HG02840 (cell line): ENCODE measurements around the gene PHEX.

Experiments used
- ATAC-seq: cut with Tn5 transposase; IDR thresholded peaks from one replicate; pipeline ENCODE4 v1.9.1; 2021; ENCODE audit warnings: mild to moderate bottlenecking, moderate library complexity, moderate number of reproducible peaks; ENCODE audit not compliant: unreplicated experiment, low FRiP score

The PHEX gene

DNA sequence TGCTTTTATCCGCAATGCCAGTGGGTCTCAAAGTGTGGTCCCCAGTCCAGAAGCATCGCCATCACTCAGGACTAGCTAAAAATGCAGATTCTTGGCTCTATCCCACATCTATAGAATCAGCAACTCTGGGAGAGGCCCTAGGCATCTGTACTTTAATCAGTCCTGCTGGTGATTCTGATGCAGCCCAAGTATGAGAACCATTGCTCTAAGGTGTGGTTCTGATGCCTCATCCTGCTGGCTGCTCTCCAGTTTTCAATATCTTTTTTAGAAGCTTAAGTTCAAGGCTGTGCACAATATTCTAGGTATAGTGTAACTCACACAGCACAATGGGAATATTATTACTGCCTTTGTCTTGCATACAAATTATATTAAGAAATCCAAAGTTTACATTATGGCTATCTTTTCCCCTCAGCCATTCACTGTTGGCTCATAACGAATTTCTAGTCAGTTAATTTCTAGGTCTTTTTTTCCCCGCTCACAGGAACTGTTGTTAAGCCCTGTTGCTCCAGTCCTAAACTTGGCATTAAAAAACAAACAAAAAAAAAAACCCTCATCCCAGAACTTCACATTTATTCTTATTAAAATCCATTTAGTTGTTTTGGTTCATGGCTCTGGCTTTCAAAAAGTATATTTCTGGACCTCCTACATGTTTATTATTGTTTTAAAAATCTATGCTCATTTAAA lies 109.1 kb downstream of the PHEX start:
- no peak for ATAC-seq

DNA sequence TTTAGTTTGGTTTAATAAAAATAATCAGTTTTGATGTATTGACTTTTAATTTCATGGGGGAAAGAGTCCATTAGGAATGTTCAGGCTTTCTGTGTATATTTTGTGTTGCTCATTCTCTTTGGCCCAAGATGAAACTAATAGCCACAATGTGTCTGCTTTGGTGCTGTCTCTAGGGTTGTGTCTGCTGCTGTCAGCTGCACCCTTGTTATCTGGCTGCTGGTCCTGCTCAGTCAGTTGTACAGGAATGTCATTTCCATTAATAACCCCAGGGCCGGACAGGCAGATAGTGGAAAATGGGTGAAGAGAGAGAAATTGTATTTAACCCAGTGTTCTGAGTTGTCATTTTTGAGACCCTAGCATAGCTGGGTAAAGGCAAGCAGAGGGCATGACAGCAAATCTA lies 115.1 kb downstream of the PHEX start:
- no peak for ATAC-seq

DNA sequence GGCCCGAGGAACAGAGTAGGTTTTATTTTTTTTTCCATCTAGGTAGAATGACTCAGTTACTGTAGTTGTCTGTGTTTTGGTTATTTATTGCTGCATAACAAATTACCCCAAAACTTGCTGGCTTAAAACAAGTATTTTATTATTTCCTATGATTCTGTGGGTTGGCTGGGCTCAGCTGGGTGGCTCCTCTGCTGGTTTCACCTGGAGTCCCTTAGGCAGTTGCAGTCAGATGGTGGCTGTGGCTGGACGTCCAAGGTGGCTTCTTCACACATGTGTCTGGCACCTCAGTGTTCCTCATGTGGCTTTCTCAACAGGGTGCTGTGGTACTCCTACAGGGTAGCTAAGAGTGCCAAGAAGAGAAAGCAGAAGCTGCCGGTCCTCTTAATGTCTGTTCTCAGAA lies 115.8 kb downstream of the PHEX start:
- no peak for ATAC-seq

DNA sequence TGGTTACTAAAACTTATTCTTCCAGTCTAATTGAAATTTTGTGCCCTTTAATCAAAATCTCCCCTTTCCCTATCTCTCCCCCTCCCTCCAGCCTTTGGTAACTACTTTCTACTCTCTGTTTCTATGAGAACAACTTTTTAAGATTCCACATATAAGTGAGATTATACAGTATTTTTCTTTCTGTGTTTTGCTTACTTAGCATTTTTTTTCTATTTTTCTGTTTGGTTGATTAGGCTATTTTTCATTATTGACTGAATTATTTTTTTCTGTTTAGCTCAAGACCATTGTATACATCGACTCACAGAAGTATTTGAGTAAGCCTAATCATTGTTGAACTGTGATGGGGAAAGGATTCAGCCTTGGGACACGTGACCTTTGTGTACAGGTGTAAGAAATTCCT lies 116.4 kb downstream of the PHEX start:
- ATAC-seq = no peak

DNA sequence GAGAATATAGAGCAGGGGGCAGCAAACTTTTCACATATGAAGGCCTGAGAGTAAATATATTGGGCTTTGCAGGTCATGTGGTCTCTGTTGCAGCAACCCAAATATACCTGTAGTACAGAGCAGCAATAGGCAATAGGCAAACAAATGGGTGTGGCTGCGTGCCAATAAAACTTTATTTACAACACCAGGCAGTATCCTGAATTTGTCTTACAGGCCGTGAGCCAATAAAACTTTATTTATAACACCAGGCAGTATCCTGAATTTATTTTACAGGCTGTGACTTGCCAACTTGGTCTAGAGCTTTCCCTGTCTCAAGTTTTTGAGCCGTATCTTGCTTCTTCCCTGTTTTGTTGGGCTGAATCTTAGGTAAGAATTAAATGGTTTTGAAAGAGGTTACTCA lies 118.2 kb downstream of the PHEX start:
- no peak for ATAC-seq

DNA sequence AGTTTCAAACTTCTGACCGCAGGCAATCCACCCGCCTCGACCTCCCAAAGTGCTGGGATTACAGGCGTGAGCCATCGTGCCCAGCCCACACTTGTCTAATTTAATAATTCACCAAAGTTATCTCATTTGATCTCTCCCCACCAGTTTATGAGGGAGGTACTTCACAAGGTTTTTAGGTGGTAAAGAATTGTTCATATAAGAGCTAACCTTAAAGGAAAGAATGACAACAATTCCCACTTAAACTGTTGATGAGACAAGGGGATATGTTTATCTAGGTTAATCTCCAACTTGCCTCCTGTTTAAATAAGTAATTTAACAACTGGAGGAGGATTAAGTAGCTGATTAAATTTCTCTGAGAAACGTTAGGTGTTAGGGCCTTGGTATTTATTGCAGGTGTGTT lies 123.0 kb downstream of the PHEX start:
- no peak for ATAC-seq

DNA sequence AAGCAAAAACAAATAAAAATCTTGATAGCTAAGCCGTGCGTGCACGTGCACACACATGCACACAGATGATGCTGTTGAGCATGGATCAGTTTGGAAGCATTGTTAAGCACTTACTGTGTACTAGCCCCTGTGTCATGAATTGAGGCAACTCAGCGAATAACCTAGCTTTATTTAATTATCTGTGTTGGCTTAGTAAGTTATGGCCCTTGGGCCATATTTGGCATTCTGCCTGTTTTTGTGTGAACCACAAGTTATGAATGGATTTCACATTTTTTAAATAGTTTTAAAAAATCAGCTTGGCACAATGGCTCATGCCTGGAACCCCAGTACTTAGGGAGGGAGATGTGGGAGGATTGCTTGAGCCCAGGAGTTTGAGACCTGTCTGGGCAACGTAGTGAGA lies 126.9 kb downstream of the PHEX start:
- no peak for ATAC-seq

DNA sequence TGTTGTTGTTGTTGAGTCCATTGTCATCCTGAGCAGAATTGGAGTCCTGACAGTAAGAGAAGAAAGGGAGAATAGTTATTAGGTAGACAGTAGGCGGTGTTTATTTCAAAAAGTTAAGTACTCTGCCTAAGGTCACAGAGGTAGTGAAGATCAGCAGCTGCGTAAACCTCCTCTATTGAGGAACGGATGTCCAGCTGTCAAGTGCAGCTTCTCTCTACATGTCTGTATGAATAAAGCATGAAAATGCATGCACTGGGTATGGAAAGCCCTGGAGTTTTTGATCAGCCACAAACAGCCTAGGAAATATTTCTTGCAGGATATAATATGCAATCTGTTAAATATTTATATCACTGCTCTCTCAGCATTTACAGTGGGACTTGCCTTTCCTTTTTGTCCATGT lies 131.2 kb downstream of the PHEX start:
- no peak for ATAC-seq

DNA sequence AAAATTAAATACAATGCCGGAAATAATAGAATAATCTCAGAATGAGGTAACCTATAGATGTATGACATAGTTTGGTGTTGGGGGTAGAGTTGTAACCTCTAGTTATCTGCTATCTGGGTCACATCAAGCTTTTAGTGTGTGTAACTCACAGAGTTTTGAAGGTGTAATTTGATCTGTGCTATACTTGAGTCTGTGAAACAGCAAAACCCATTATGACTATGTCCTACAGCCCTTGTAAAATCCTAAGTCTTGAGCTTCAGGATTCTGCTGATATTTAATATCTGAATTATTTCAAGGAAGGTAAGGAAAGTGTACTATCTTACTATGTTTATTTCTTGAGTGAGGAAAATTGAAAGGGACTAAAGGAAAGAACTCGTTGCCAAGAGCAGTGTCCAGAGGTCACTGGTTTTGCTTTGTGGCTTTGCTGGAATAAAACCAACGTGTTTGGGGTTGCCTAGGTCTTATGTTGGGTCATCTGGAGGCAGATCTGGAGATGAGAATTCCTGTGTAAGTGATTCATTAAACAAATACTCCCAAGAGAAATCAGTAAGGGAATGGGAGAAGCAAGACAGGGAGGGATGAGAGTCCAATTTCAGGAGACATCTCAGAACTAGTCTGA lies 132.8 kb downstream of the PHEX start:
- ATAC-seq = no peak

DNA sequence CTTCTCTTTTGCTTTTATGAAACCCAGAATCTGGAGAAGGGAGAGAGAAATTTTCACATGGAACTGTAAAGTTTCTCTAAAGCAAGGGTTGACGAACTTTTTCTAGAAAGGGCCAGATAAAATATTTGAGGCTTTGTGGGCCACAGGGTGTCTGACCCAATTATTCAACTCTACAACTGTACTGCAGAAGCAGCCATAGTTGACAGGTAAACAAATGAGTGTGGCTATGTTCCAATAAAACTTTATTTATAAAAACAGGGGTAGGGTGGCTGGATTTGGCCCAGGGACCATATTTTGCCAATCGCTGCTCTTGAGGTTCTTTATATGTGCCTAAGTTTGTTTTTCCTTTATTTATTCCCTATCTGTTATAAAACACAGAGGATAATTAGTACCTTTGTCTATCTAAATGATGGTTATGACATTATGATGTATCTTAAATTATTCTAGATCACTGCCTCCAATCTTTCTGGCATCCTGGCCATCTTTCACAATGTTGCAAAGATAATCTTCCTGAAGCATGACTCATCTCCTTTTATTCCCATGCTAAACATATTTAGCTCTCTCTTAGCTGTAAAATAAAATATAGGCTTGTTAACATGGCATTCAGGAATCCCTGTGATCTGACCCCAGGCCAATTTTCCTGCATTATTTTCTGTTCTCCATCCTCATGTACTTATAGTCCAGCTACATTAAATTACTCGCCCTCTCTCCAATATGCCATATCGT lies 133.8 kb downstream of the PHEX start:
- ATAC-seq = no peak

DNA sequence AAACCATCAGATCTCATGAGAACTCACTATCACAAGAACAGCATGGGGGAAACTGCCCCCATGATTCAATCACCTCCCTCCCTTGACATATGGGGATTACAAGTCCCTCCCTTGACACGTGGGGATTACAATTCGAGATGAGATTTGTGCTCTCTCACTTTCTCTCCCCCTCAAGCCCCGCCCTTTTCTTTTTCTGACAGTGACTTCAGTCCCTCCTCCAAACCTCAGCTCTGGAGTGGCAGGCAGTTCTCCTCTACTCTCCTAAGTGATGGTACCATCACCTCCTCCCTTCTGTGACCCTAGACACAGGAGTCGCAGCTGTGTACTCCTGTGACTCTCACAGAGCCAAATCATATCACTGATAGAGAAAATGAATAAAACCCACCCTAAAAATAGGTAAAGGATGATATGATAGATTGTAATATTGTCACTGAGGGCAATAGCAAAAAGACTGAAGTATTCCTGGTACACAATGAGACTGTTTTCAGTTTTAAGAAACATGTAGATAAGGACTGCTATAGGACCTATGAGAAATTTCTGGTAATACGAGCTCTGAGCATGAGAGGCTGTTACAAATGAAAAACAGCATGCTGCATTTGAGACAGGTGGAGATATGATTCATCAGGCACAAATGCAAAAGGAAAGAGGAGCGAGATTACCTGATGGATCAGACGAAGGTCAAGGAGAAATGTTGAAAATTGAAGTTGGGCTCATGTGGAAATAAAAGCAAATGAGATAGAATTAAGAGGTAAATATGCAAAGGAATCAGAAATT lies 139.3 kb downstream of the PHEX start:
- no peak for ATAC-seq

DNA sequence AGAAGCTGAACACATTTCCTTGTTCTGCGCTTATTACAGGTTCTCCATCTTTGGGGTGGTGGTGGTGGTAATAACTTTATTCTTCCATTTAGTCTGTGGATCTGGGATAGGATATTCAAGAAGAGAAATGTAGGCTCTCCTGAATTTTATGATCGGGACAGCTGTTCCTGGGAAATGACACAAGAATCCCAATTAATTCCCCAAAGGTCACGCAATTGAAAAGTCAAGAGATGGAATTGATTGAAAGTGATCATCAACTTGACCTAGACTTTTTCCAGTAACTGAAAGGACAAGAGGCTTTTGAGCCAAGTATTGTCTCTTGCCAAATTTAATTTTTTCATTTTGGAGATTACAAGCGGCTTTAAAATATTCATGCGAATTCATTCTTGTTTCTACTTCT lies 141.8 kb downstream of the PHEX start:
- ATAC-seq = no peak

DNA sequence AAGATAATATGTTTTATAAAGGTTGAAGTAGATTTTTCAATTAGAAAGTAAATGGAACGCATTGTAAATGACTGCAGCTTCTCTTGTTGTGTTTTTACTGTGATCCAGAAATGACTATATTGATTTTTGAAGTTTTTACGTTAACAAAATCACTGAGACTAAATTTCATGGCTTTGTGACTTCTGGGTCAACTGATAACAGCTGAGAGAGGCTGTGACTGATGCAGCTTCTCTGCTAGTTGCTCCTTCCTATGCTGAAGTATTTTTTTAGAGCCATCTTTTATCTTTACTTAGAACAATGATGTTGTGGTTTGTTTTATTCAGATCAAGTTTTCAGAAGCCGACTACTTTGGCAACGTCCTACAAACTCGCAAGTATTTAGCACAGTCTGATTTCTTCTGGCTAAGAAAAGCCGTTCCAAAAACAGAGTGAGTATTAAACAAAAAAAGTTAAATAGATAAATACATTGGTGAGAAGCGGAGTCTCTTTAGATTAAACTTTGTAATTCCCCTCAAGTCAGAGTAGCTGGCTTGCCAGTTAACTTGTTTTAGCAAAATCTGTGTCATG lies 145.9 kb downstream of the PHEX start:
- ATAC-seq = no peak

DNA sequence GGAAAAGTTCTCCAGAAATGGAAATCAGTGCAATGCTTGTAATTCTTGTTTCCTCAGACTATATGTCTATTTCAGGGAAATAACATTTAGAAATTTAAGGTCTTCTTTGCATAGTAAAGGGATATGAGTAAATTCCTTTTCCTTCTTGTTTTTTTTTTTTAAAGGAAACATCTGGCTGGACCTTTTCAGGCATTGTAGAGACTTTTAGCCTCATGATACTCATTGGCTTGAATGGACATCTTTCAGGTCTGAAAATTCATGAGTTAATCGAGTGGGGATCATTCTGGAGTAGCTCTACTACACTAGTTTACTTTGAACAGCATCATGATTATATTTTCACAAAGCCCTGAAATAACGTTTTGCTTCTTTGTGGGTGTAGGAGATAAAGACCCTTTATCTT lies 152.0 kb downstream of the PHEX start:
- no peak for ATAC-seq

DNA sequence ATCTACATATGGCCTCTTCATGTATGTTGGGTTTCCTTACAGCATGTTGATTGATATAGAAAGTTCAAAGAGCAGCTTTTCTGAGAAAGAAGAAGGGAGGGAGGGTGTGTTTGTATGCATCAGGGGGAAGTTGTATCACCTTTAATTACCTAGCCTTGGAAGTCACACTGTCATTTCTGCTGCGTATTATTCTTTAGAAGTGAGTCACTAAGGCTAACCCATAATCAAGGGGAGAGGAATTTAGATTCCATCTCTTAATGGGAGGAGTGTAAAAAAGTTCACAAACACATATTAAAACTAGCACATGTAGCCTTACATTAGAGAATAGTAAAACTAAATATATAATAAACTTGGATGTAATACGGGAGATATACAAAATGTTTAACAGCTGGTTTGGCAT lies 154.0 kb downstream of the PHEX start:
- no peak for ATAC-seq

DNA sequence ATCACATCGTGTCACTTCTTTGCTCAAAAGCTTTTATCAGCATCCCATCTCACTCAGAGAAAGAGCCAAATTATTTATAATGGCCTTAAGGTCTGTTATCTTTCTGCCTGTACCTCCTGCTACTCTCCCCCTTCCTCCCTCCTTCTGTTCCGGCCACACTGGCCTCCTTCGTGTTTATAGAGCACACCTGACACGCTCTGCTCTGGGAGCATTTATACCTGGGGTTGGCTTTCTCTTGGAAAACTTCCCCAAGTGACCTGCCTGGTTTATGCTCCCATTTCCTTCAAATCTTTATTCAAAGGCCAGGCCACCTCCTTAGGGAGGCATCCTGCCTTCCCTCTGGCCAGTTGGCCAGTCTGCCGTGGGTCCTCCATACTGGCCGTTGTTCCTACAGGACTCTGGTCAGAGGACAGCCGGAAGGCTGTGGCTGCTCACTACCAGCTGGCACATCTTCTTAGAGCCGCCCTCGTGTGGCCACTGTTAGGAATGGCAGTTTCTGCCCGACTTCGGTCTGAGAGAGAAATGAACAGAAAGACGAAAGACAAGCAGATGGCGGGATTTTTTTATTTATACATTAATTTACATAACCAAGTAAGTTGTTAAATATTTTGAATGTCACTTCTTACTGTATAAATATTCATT lies 160.4 kb downstream of the PHEX start:
- ATAC-seq = peak; percentile 90

DNA sequence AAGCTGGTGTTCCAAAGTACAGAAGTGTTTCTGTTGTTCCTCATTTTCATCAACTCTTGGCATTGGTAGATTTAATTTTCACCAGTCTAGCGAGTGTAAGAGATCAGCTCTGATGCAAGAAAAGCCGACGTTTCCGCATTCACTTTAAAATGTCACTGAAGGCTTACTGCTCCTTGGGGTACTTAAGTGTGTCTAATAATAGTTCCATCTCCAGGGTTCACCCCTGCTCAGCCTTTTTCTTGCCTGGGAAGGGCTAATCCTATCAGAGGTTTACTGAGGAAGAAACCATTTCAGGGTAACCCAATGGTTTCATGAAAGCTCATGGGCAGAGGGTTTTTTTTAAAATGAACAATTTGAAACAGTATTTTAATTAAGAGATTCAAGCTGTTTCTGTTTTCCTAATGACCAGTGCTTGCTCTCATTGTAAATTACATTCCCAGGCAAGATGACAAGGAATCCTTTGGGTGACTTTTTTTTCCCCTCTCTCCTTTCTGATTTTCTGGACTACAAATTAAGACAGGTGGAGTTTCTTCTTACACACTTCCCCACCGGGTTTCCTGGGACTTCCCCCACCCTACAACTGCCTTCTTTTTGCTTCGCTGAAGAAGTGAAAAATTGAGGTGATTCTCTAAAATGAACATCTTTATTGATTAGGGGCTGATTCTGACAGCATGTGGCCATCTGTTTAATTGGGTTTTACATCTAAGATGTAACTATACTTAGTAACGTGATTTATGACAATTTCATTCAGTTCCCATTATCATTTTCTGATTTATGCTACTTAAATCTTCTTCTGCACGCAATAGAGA lies 161.9 kb downstream of the PHEX start:
- ATAC-seq = no peak

DNA sequence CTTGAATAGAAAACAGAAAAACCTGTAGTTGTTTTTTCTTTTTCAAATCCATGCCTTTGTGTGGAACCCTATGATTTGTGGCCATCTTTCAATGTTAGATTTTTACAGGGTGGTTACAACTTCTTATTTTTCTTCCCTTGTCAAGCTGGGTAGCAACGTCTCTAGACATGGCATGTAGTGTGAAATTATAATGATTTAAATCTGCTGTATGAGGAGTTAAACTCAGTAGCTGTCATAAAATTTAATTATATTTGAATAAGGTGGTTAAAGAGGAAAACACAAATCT lies 162.5 kb downstream of the PHEX start:
- no peak for ATAC-seq

DNA sequence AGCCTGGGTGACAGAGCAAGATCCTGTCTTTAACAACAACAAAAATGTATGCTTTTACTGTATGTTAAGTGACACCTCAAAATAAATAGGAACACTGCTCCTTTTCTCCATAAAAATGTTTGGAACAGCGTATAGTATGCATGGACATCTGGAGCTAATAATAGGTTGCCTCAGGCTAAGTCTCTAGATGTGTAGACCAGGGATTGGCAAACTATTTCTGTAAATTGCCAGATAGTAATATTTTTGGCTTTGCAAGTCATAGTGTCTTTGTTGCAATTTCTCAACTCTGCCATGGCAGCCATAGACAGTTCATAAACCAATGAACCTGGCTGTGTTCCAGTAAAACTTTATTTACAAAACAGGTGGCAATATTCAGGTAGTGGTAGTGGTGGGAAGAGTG lies 164.0 kb downstream of the PHEX start:
- no peak for ATAC-seq

DNA sequence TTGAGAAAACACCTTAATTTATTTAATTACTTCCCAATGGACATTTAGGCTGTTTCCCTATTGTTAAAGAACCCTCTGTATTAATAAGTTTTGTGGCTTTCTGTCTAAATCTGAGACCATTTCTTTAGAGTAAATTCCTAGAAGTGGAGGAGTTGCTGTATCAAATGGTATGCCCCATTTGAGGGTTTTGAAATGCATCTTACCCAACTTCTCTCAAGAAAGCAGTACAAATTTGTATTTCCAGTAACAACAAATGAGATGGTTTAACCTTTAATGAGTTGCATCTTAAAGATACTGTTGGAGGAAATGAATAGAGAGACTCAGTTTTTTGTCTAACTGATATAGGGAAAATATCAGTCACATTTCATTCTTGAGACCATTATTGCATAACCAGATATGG lies 170.1 kb downstream of the PHEX start:
- no peak for ATAC-seq
